GM12864 (cell line): ENCODE data around the gene CLBA1.

Experiments
- DNase-seq: peaks from one replicate; pipeline ENCODE4 v3.0.0-alpha.2; 2011; ENCODE audit warnings: low read depth
- H3K4me3 ChIP-seq: 2 replicates; pipeline ENCODE4 v1.5.1; 2011; ENCODE audit warnings: mild to moderate bottlenecking, low read depth, low read length, control low read depth
- CTCF ChIP-seq: IDR thresholded peaks from 2 replicates; pipeline ENCODE4 v1.5.1; 2011; ENCODE audit warnings: low read depth, mild to moderate bottlenecking, moderate library complexity, low read length, control low read depth, inconsistent platforms; ENCODE audit errors: missing control alignments

Gene CLBA1

GRCh38 chr14:104999361-104999760, 13.8 kb downstream of the CLBA1 start:
- DNase-seq: no peak
- no peak overlapping the region for H3K4me3 ChIP-seq
- no peak for TF ChIP-seq CTCF

- no peak for TF ChIP-seq CTCF
- DNase-seq: no peak
Measured at GRCh38 chr14:105005329-105005928, 19.8 kb downstream of the CLBA1 start.

GRCh38 chr14:105005929-105006830, 20.6 kb downstream of the CLBA1 start:
- no peak for TF ChIP-seq CTCF
- DNase-seq: no peak
- H3K4me3 ChIP-seq: no peak overlapping the region

More at GRCh38 chr14:105005329-105005928, 19.8 kb downstream of the CLBA1 start:
- H3K4me3 ChIP-seq: no peak overlapping the region

- no peak for TF ChIP-seq CTCF
- no peak for DNase-seq
- no peak overlapping the region for H3K4me3 ChIP-seq
Measured at GRCh38 chr14:105006831-105007592, 21.4 kb downstream of the CLBA1 start.

GRCh38 chr14:105007593-105008264, 22.1 kb downstream of the CLBA1 start:
- TF ChIP-seq CTCF: no peak
- no peak for DNase-seq
- no peak overlapping the region for H3K4me3 ChIP-seq

- no peak overlapping the region for H3K4me3 ChIP-seq
- no peak for TF ChIP-seq CTCF
- DNase-seq: no peak
Measured at GRCh38 chr14:105010106-105010505, 24.5 kb downstream of the CLBA1 start.
